ENCODE results near the gene TRAIP. TPM values are rescaled to one million over a fixed set of nuclear protein-coding genes. Genes with fewer than 3 reads are reported as not detected.

Gene TRAIP
- total and polyA plus RNA-seq, 2 experiments from 2014 or later = 4.5 to 5.2 TPM

- DNase-seq = no peak
- H3K9me2 ChIP-seq (ENCODE audit: insufficient read depth) = no peaks in the 10 kb centered on the region
- H3K4me3 ChIP-seq = no peak overlapping the region
- no peaks in the 10 kb centered on the region for H4K20me1 ChIP-seq (ENCODE audit: insufficient read depth)
- no peak for TF ChIP-seq EZH2 (IDR thresholded peaks at IDR 0.05; ENCODE audit: insufficient read depth, poor library complexity, severe bottlenecking)
- no peak for TF ChIP-seq EZH2phosphoT487 (IDR thresholded peaks at IDR 0.05; ENCODE audit: insufficient read depth, low read depth)
- in situ Hi-C loops (cut with MboI) = no loop called here
- no peaks in the 10 kb centered on the region for H3K9me3 ChIP-seq (ENCODE audit: low read depth)
- H3K79me2 ChIP-seq (ENCODE audit: insufficient read depth) = no peaks in the 10 kb centered on the region
- no peak overlapping the region for H3K9ac ChIP-seq
- no peak overlapping the region for H3K4me2 ChIP-seq (ENCODE audit: unreplicated experiment)
- H3K27ac ChIP-seq = no peak overlapping the region
- H3K27me3 ChIP-seq (replicated peaks; ENCODE audit: insufficient read depth) = peaks cover 8% of the 10 kb centered on the region
- no peaks in the 10 kb centered on the region for H3K36me3 ChIP-seq (ENCODE audit: low read depth)
- H2AFZ ChIP-seq = no peak overlapping the region
- no peaks in the 10 kb centered on the region for H3K4me1 ChIP-seq (ENCODE audit: insufficient read depth)
- no peaks in the 10 kb centered on the region for H3F3A ChIP-seq (ENCODE audit: insufficient read depth)
These were observed 22.3 kb upstream of the TRAIP start for GRCh38 chr3:49878686-49879085.

GRCh38 chr3:49877716-49878115 lies 21.4 kb upstream of the TRAIP start:
- Histone ChIP-seq H3F3A (ENCODE audit: insufficient read depth) (no peaks in the 10 kb centered on the region), H3K9ac (no peak overlapping the region), H3K27me3 (replicated peaks; ENCODE audit: insufficient read depth) (peaks cover 7% of the 10 kb centered on the region), H3K27ac (no peak overlapping the region), H3K4me2 (ENCODE audit: unreplicated experiment) (no peak overlapping the region), H3K4me3 (no peak overlapping the region), H4K20me1 (ENCODE audit: insufficient read depth) (no peaks in the 10 kb centered on the region), H3K9me2 (ENCODE audit: insufficient read depth) (no peaks in the 10 kb centered on the region), H3K79me2 (ENCODE audit: insufficient read depth) (no peaks in the 10 kb centered on the region), H3K4me1 (ENCODE audit: insufficient read depth) (no peaks in the 10 kb centered on the region), H3K9me3 (ENCODE audit: low read depth) (no peaks in the 10 kb centered on the region), H3K36me3 (ENCODE audit: low read depth) (no peaks in the 10 kb centered on the region), H2AFZ (no peak overlapping the region)
- in situ Hi-C loops (cut with MboI) = no loop called here
- 7 to 11% methylated on average over 2 of the region's 2 CpGs for whole genome bisulfite sequencing, 2 experiments (ENCODE audit: low coverage in 1 of 2, low lambda C conversion rate in 2 of 2, missing lambda C conversion rate in 2 of 2)
- DNase-seq = no peak
- TF ChIP-seq EZH2 (IDR thresholded peaks at IDR 0.05; ENCODE audit: insufficient read depth, poor library complexity, severe bottlenecking) (no peak), EZH2phosphoT487 (IDR thresholded peaks at IDR 0.05; ENCODE audit: insufficient read depth, low read depth) (no peak)

- Histone ChIP-seq H3K27me3 (replicated peaks; ENCODE audit: insufficient read depth) (0 out of 2 replicates have a peak, but pooled peaks cover 3% of the 10 kb centered on the region), H4K20me1 (ENCODE audit: insufficient read depth) (no peaks in the 10 kb centered on the region), H3K9me3 (ENCODE audit: low read depth) (no peaks in the 10 kb centered on the region), H3F3A (ENCODE audit: insufficient read depth) (no peaks in the 10 kb centered on the region), H3K9me2 (ENCODE audit: insufficient read depth) (no peaks in the 10 kb centered on the region), H3K4me1 (ENCODE audit: insufficient read depth) (no peaks in the 10 kb centered on the region), H3K9ac (no peak overlapping the region), H3K4me2 (ENCODE audit: unreplicated experiment) (no peak overlapping the region), H3K36me3 (ENCODE audit: low read depth) (no peaks in the 10 kb centered on the region), H3K27ac (no peak overlapping the region), H3K4me3 (no peak overlapping the region), H3K79me2 (ENCODE audit: insufficient read depth) (no peaks in the 10 kb centered on the region), H2AFZ (no peak overlapping the region)
- WGBS, 2 experiments (ENCODE audit: low coverage in 1 of 2, low lambda C conversion rate in 2 of 2, missing lambda C conversion rate in 2 of 2) = 49 to 61% methylated on average over 5 of the region's 5 CpGs
- in situ Hi-C loops (cut with MboI) = no loop called here
- DNase-seq = no peak
- TF ChIP-seq EZH2 (IDR thresholded peaks at IDR 0.05; ENCODE audit: insufficient read depth, poor library complexity, severe bottlenecking) = no peak
- no peak for TF ChIP-seq EZH2phosphoT487 (IDR thresholded peaks at IDR 0.05; ENCODE audit: insufficient read depth, low read depth)
These were observed 20.2 kb upstream of the TRAIP start for GRCh38 chr3:49876567-49876966.

GRCh38 chr3:49873623-49874022 lies 17.3 kb upstream of the TRAIP start:
- Histone ChIP-seq H3F3A (ENCODE audit: insufficient read depth) (no peaks in the 10 kb centered on the region), H4K20me1 (ENCODE audit: insufficient read depth) (no peaks in the 10 kb centered on the region), H3K27me3 (replicated peaks; ENCODE audit: insufficient read depth) (peaks cover 30% of the 10 kb centered on the region), H3K27ac (no peak overlapping the region), H3K9me2 (ENCODE audit: insufficient read depth) (no peaks in the 10 kb centered on the region), H3K9me3 (ENCODE audit: low read depth) (no peaks in the 10 kb centered on the region), H3K4me2 (ENCODE audit: unreplicated experiment) (no peak overlapping the region), H3K79me2 (ENCODE audit: insufficient read depth) (no peaks in the 10 kb centered on the region), H3K4me3 (no peak overlapping the region), H3K36me3 (ENCODE audit: low read depth) (no peaks in the 10 kb centered on the region), H2AFZ (no peak overlapping the region), H3K4me1 (ENCODE audit: insufficient read depth) (no peaks in the 10 kb centered on the region), H3K9ac (no peak overlapping the region)
- no peak for TF ChIP-seq EZH2 (IDR thresholded peaks at IDR 0.05; ENCODE audit: insufficient read depth, poor library complexity, severe bottlenecking)
- TF ChIP-seq EZH2phosphoT487 (IDR thresholded peaks at IDR 0.05; ENCODE audit: insufficient read depth, low read depth) = no peak
- in situ Hi-C loops (cut with MboI) = no loop called here
- 59 to 64% methylated on average over 7 to 8 of the region's 8 CpGs for WGBS, 2 experiments (ENCODE audit: low coverage in 1 of 2, low lambda C conversion rate in 2 of 2, missing lambda C conversion rate in 2 of 2)
- DNase-seq = no peak

GRCh38 chr3:49872801-49873281 lies 16.5 kb upstream of the TRAIP start:
- H2AFZ ChIP-seq = no peak overlapping the region
- H3K9ac ChIP-seq = no peak overlapping the region
- no peaks in the 10 kb centered on the region for H3K36me3 ChIP-seq (ENCODE audit: low read depth)
- H3K9me2 ChIP-seq (ENCODE audit: insufficient read depth) = no peaks in the 10 kb centered on the region
- no peaks in the 10 kb centered on the region for H4K20me1 ChIP-seq (ENCODE audit: insufficient read depth)
- in situ Hi-C loops (cut with MboI) = no loop called here
- H3K9me3 ChIP-seq (ENCODE audit: low read depth) = no peaks in the 10 kb centered on the region
- no peak overlapping the region for H3K4me3 ChIP-seq
- peaks cover 35% of the 10 kb centered on the region for H3K27me3 ChIP-seq (replicated peaks; ENCODE audit: insufficient read depth)
- no peak overlapping the region for H3K4me2 ChIP-seq (ENCODE audit: unreplicated experiment)
- H3K4me1 ChIP-seq (ENCODE audit: insufficient read depth) = no peaks in the 10 kb centered on the region
- no peaks in the 10 kb centered on the region for H3K79me2 ChIP-seq (ENCODE audit: insufficient read depth)
- TF ChIP-seq EZH2 (IDR thresholded peaks at IDR 0.05; ENCODE audit: insufficient read depth, poor library complexity, severe bottlenecking) (no peak), EZH2phosphoT487 (IDR thresholded peaks at IDR 0.05; ENCODE audit: insufficient read depth, low read depth) (no peak)
- H3F3A ChIP-seq (ENCODE audit: insufficient read depth) = no peaks in the 10 kb centered on the region
- H3K27ac ChIP-seq = no peak overlapping the region
- DNase-seq = no peak
- 38% methylated on average over 4 of the region's 4 CpGs for WGBS, 2 experiments (ENCODE audit: low coverage in 1 of 2, low lambda C conversion rate in 2 of 2, missing lambda C conversion rate in 2 of 2)
